ENCODE data around the gene DHX9.

DHX9 gene

GRCh38 chr1:182835806-182836205, 3.3 kb upstream of the DHX9 start:
- DNase-seq = no peak

DNA sequence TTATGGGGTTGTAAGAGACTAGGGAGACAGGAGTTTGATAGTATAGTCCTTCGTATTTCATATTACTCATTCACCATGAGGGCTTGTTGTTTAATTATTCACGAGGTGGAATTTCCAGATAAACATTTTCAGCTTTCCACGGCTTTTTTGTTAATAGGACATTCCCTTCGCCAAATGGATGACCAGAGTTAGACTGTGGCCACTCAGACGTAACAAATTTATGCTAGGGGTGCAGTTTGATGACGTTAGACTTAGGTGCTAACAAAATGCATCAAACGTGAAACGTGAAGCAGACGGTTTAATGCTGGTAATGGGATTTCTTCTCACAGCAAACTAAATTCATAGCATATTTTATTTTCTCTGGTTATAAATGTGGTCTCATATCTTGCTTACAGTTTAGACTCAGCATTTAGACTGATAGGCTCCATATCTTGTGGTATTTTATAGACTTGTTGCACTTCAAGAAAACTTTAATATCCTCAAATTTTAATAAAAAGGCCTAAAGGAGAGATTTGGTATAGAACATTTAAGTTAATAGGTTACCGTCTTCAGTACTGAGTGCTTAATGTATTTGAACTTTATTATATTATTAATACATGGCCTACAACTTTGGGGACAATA, 2.3 kb downstream of the DHX9 start:
- DNase-seq = no peak

- no peak for DNase-seq
Observed at GRCh38 chr1:182842265-182842664, 3.1 kb downstream of the DHX9 start.

- DNase-seq = no peak
Observed at GRCh38 chr1:182845379-182845778, 6.2 kb downstream of the DHX9 start.

DNA sequence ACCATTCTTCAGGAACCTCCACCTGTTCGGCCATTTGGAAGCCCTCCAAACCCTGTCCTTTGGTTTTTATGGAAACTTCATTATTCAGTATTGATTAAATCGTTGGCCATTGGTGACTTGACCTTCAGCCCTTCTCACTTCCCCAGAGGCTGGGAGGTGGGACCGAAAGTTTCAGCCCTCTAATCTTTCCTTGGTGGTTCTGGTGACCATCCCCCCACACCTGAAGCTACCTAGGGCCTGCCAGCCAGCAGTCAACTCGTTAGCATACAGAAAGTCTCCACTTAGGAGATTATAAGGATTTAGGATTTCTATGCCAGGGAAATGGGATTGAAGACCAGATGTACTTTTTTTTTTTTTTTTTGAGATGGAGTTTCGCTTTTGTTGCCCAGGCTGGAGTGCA, 6.7 kb downstream of the DHX9 start:
- no peak for DNase-seq

DNA sequence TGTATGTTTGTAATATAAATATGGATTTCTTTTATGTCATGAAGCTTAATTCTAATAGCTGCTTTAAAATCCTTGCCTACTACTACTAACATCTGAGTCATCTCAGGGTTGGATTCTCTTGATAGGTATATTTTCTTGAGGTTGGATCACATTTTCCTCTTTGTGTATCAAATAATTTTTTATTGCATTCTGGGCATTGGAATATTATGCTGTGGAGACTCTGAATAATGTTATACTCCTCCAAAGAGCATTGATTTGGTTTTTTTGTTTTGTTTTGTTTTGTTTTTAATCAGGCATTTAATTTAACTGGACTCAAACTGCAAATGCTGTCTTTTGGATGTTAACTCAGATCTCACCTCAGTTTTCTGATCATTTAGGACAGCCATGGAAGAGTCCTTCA, 8.0 kb downstream of the DHX9 start:
- no peak for DNase-seq

GRCh38 chr1:182848736-182849135, 9.6 kb downstream of the DHX9 start:
- no peak for DNase-seq

GRCh38 chr1:182850319-182850718, 11.2 kb downstream of the DHX9 start:
- DNase-seq = no peak

GRCh38 chr1:182851825-182852224, 12.7 kb downstream of the DHX9 start:
- no peak for DNase-seq

GRCh38 chr1:182855911-182856310, 16.8 kb downstream of the DHX9 start:
- no peak for DNase-seq

- no peak for DNase-seq
Observed at GRCh38 chr1:182857212-182857611, 18.1 kb downstream of the DHX9 start.

DNA sequence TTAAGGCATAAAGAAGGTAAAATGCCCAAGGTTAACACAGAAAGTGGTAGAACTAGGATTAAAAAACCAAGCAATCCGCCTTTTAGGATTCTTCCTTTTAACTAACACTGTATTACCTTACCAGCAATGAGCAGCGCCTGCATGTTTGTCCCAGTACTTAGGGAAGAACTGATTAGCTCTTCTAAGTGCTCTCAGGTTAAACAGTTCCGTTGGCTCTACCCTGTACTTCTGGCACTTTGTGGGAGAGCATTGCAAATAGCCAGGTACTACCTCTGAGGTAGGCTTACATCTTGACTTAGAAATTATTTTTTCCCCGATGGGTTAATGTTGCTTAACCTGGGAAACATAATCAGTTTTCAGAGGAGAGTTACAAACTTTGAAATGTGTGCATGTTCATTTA, 21.5 kb downstream of the DHX9 start:
- no peak for DNase-seq

GRCh38 chr1:182861994-182862393, 22.8 kb downstream of the DHX9 start:
- DNase-seq = no peak

DNA sequence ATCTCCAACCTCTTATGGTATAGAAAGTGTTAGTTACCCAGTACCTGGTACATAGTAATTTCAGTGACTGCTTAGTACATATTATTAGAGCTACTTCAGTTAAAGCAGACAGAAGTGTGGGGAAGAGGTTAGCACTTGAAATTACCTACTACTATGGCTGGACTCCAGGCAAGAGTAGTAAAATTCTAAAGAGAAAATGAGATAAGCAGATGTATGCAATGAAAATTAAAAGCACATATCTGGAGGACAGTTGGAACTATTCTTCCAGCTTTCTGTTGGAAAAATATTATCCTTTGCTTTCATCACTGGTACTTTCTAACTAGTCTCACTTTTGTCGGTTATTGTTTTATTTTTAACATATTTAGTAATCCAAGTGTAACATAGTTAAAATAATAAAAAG, 23.7 kb downstream of the DHX9 start:
- DNase-seq = no peak

DNA sequence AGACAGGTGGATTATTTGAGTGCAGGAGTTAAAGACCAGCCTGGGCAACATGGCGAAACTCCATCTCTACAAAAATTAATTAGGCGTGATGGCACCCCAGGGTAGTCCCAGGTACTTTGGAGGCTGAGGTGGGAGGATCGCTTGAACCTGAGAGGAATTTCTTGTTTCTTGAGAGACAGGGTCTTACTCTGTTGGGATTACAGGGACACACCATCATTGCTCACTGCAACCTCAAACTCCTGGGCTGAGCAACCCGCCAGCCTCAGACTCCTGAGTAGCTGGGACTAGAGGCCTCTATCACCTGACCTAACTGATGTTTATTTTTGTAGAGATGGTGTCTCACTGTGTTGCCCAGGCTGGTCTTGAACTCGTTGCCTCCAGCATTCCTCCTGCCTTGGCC, 24.8 kb downstream of the DHX9 start:
- no peak for DNase-seq

DNA sequence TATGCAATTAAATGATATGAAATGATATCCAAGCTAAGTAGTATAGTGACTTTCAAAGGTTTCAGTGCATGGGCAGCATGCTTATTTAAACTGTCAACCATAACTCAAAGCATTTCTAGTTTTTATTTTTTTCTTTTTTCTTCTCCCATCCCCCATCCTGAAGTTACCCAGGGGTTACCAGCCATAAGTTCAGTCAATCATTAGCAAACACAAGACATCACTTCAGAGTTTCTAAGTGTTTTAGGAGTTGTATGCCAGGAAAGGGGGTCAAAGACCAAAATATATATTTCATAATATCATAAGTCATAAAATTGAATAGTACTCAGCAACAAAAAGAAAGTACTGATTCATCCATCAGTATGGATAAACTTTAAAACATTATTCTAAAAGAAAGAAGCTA, 28.7 kb downstream of the DHX9 start:
- no peak for DNase-seq

DNA sequence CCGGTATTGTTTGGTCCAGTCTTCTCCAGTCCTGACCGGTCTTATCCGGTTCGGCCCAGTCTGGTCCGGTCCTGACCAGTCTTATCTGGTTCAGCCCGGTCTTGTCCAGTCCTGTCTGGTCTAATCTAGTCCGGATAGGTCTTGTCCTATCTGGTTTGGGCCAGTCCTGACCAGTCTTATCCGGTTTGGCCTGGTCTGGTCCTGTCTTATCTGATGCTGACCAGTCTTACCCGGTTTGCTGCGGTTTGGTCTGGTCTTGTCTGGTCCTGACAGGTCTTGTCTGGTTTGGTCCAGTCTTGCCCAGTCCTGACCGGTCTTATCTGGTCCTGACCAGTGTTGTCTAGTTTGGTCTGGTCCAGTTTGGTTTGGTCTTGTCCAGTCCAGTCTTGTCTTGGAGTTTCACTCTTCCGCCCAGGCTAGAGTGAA, 30.1 kb downstream of the DHX9 start:
- peak in 2 of 56 donors; percentile 7 to 10 for DNase-seq

GRCh38 chr1:182872881-182873280, 33.7 kb downstream of the DHX9 start:
- no peak for DNase-seq

DNA sequence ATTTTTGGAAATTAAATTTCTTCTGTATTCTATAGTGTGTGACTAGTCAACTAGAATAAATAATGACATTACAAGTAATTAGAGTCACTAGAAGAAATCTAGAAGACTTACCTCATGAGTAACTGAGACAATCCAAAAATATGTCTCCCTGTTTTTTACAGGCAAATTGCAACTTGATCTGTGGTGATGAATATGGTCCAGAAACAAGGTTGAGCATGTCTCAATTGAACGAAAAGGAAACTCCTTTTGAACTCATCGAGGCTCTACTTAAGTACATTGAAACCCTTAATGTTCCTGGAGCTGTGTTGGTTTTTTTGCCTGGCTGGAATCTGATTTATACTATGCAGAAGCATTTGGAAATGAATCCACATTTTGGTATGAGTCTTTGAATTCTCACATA, 36.7 kb downstream of the DHX9 start:
- no peak for DNase-seq

- DNase-seq = no peak
Observed at GRCh38 chr1:182877331-182877730, 38.2 kb downstream of the DHX9 start.

GRCh38 chr1:182877842-182878241, 38.7 kb downstream of the DHX9 start:
- no peak for DNase-seq

GRCh38 chr1:182884872-182885271, 45.7 kb downstream of the DHX9 start:
- DNase-seq = no peak

DNA sequence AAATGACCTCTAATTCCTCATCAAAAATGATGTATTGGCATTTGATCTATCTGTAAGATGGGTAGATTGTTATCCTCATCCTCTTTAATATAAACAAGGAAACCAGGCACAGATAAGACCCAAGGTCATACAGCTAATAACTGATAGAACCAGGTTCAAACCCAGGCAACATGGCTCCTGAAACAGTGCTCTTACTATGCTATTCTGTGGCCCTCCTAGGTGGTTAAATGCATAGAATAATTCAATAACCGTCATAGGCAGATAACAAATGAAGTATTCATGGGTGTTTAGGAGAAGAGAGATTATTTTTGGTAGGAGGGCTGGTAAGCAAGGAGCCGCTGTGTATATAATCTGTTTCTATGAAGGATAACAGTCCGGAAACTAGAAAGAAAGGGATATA, 46.4 kb downstream of the DHX9 start:
- no peak for DNase-seq

GRCh38 chr1:182886985-182887384, 47.8 kb downstream of the DHX9 start:
- no peak for DNase-seq
